GM20431 (cell line): Measurements from ENCODE around the gene PPP5C.
"Not testable (repeated sequence)": the region's sequence is repeated elsewhere in the genome, so short reads cannot be mapped to it uniquely, and the experiment has no call there.

Source experiments
- in situ Hi-C: fragments of 300-500 bp; cut with MseI, MboI; formaldehyde crosslinking; loops from one replicate; pipeline ENCODE4 v1.15.0; 2020; ENCODE audit warnings: low sequenced_read_pairs; ENCODE audit not compliant: unreplicated experiment

Gene PPP5C

GRCh38 chr19:46402725-46403124, 55.8 kb downstream of the PPP5C start:
- in situ Hi-C loops, result loop anchor here (10.0 kb wide), 1 partner anchor 82 kb away; no protein-coding TSS in a partner anchor

GRCh38 chr19:46404055-46404752, 57.3 kb downstream of the PPP5C start:
- in situ Hi-C loops, result loop anchor here (10.0 kb wide), 1 partner anchor 81 kb away; no protein-coding TSS in a partner anchor

- in situ Hi-C loops, result loop anchor here (10.0 kb wide), 1 partner anchor 80 kb away; no protein-coding TSS in a partner anchor
Measured at GRCh38 chr19:46404753-46405468, 58.0 kb downstream of the PPP5C start.

- in situ Hi-C loops, result loop anchor here (10.0 kb wide), 1 partner anchor 78 kb away; no protein-coding TSS in a partner anchor
Measured at GRCh38 chr19:46406976-46407375, 60.1 kb downstream of the PPP5C start.

GRCh38 chr19:46407856-46408663, 61.2 kb downstream of the PPP5C start:
- in situ Hi-C loops, result loop anchor here (10.0 kb wide), 1 partner anchor 77 kb away; no protein-coding TSS in a partner anchor

- in situ Hi-C loops, result loop anchor here (10.0 kb wide), 1 partner anchor 76 kb away; no protein-coding TSS in a partner anchor
Measured at GRCh38 chr19:46408664-46409039, 61.8 kb downstream of the PPP5C start.

- in situ Hi-C loops, result loop anchor here (10.0 kb wide), 1 partner anchor 76 kb away; no protein-coding TSS in a partner anchor
Measured at GRCh38 chr19:46409191-46409590, 62.3 kb downstream of the PPP5C start.

- in situ Hi-C loops, result no loop called here
Measured at GRCh38 chr19:46410205-46411087, 63.6 kb downstream of the PPP5C start.

GRCh38 chr19:46411088-46411924, 64.4 kb downstream of the PPP5C start:
- in situ Hi-C loops, result no loop called here

- in situ Hi-C loops, result no loop called here
Measured at GRCh38 chr19:46411925-46412649, 65.2 kb downstream of the PPP5C start.

GRCh38 chr19:46412650-46413261, 65.9 kb downstream of the PPP5C start:
- in situ Hi-C loops, result no loop called here

- in situ Hi-C loops, result no loop called here
Measured at GRCh38 chr19:46413262-46414031, 66.6 kb downstream of the PPP5C start, which contains the start of gene CCDC8. Gene CCDC8, minus strand, starts transcription at chr19:46413564. Its CDS starts 754 bp downstream, at chr19:46412810.

- in situ Hi-C loops, result not testable (repeated sequence)
Measured at GRCh38 chr19:46414899-46415298, 68.0 kb downstream of the PPP5C start.

- in situ Hi-C loops, result not testable (repeated sequence)
Measured at GRCh38 chr19:46415804-46416709, 69.2 kb downstream of the PPP5C start.

GRCh38 chr19:46420056-46420455, 73.2 kb downstream of the PPP5C start:
- in situ Hi-C loops, result no loop called here

GRCh38 chr19:46422344-46422743, 75.5 kb downstream of the PPP5C start:
- in situ Hi-C loops, result no loop called here
